GM13977 (cell line): Measurements from ENCODE around the gene UBAC1.
"Not testable (repeated sequence)": the region's sequence is repeated elsewhere in the genome, so short reads cannot be mapped to it uniquely, and the experiment has no call there.

Experiments
- DNase-seq: peaks from one replicate; pipeline ENCODE4 v3.0.0; 2012; ENCODE audit warnings: low spot score
- CTCF ChIP-seq: IDR thresholded peaks from 2 replicates; pipeline ENCODE4 v1.5.1; 2012; ENCODE audit warnings: mild to moderate bottlenecking, control low read depth; ENCODE audit not compliant: insufficient read depth; ENCODE audit errors: extremely low read depth, missing control alignments
- in situ Hi-C: fragments of 300-500 bp; cut with MboI; formaldehyde crosslinking; loops from one replicate; pipeline ENCODE4 v1.12.0; 2022; ENCODE audit warnings: low sequenced_read_pairs, low pct_unique_long_range_greater_than_20kb, mixed read lengths, inconsistent platforms; ENCODE audit not compliant: unreplicated experiment

Gene UBAC1

GRCh38 chr9:135898634-135899407 lies 62.4 kb downstream of the UBAC1 start:
- in situ Hi-C loops, result no loop called here
- no peak for TF ChIP-seq CTCF
- DNase-seq, result no peak

- TF ChIP-seq CTCF, result no peak
- in situ Hi-C loops, result no loop called here
- no peak for DNase-seq
These were observed 64.5 kb downstream of the UBAC1 start for GRCh38 chr9:135896626-135897025.

DNA sequence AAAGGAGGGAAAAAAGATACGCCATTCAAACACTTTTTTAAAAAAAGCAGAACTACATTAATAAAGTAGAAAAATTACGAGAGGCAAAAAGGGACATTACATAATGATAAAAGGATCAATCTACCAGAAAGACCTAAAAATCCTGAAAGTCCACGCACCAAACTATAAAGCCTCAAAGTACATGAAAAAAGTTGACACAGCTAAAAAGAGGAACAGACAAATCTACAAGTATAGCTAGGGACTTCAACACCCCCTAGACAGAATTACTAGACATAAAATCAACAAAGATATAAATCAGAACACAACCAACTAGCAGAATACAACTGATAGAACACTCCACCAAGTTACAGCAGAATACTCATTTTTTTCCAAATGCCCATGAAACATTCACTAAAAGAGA lies 65.0 kb downstream of the UBAC1 start:
- TF ChIP-seq CTCF, result no peak
- in situ Hi-C loops, result no loop called here
- DNase-seq, result no peak

GRCh38 chr9:135895202-135895848 lies 65.8 kb downstream of the UBAC1 start:
- no peak for TF ChIP-seq CTCF
- DNase-seq, result no peak
- in situ Hi-C loops, result no loop called here

- TF ChIP-seq CTCF, result no peak
- DNase-seq, result no peak
- in situ Hi-C loops, result no loop called here
These were observed 68.1 kb downstream of the UBAC1 start for GRCh38 chr9:135893104-135893503.

DNA sequence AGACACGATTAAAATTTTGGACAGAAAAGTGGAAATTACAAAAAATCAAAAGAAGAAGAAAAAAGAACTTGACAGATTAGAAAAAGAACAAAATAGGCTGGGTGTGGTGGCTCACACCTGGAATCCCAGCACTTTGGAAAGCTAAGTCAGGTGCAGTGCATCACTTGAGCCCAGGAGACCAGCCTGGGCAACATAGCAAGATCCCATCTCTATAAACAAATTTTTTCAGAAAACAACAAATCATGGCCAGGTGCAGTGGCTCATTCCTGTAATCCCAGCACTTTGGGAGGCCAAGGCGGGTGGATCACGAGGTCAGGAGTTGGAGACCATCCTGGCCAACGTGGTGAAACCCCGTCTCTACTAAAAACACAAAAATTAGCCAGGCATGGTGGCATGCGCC lies 68.8 kb downstream of the UBAC1 start:
- DNase-seq, in situ Hi-C loops: not testable (repeated sequence)

- in situ Hi-C loops, result no loop called here
- no peak for TF ChIP-seq CTCF
- DNase-seq, result no peak
These were observed 70.0 kb downstream of the UBAC1 start for GRCh38 chr9:135891027-135891631.
